DND-41 (cell line): Measurements from ENCODE around the gene ATP2B3.

Experiments used
- ATAC-seq: fragments of 200-7000 bp; cut with Tn5 transposase; 3 replicates; pipeline ENCODE4 v1.9.1; 2021; ENCODE audit warnings: low read depth; ENCODE audit not compliant: insufficient read depth
- DNase-seq: peaks from one replicate; pipeline ENCODE4 v3.0.0-alpha.2; 2020
- H2AFZ ChIP-seq: 2 replicates; pipeline ENCODE4 v1.6.0; 2012; ENCODE audit warnings: low read depth, low read length
- H3K27ac ChIP-seq: 2 replicates; pipeline ENCODE4 v1.5.1; 2012; ENCODE audit warnings: low read length, inconsistent platforms
- H3K27me3 ChIP-seq: fragments of 200-600 bp; sonication (generic); 2 replicates; pipeline ENCODE4 v1.6.0; 2012; ENCODE audit warnings: low read length, mild to moderate bottlenecking, inconsistent platforms; ENCODE audit not compliant: insufficient read depth, poor library complexity
- H3K36me3 ChIP-seq: 2 replicates; pipeline ENCODE4 v1.5.1; 2012; ENCODE audit warnings: low read length, inconsistent platforms; ENCODE audit not compliant: insufficient read depth
- H3K4me1 ChIP-seq: 2 replicates; pipeline ENCODE4 v1.5.1; 2012; ENCODE audit warnings: mild to moderate bottlenecking, low read length; ENCODE audit not compliant: insufficient read depth
- H3K4me2 ChIP-seq: 2 replicates; pipeline ENCODE4 v1.6.0; 2012; ENCODE audit warnings: mild to moderate bottlenecking, moderate library complexity, low read length, inconsistent platforms; ENCODE audit not compliant: insufficient read depth
- H3K4me3 ChIP-seq, 2 experiments: fragments of 200-600 bp in 1 of 2; shearing (Covaris generic) in 1 of 2; 2 replicates each; pipeline ENCODE4 v1.5.1; 2012 to 2016; ENCODE audit warnings: inconsistent platforms in 2 of 2, low read length in 2 of 2, mild to moderate bottlenecking in 2 of 2, low read depth in 1 of 2, moderate library complexity in 1 of 2
- H3K79me2 ChIP-seq: 2 replicates; pipeline ENCODE4 v1.6.0; 2012; ENCODE audit warnings: low read length, inconsistent platforms; ENCODE audit not compliant: insufficient read depth
- H3K9ac ChIP-seq: 2 replicates; pipeline ENCODE4 v1.6.0; 2012; ENCODE audit warnings: low read depth, mild to moderate bottlenecking, inconsistent platforms, low read length, moderate library complexity
- H3K9me3 ChIP-seq: 2 replicates; pipeline ENCODE4 v1.5.1; 2012; ENCODE audit warnings: low read length, moderate library complexity, mild to moderate bottlenecking, inconsistent platforms; ENCODE audit not compliant: insufficient read depth, severe bottlenecking
- H4K20me1 ChIP-seq: 2 replicates; pipeline ENCODE4 v1.6.0; 2012; ENCODE audit warnings: low read length; ENCODE audit not compliant: insufficient read depth
- CTCF ChIP-seq: IDR thresholded peaks from 2 replicates; pipeline ENCODE4 v1.5.1; 2012; ENCODE audit warnings: borderline replicate concordance, low read length, moderate library complexity, mild to moderate bottlenecking; ENCODE audit not compliant: poor library complexity, severe bottlenecking; ENCODE audit errors: extremely low read depth
- EZH2 ChIP-seq: IDR thresholded peaks from 3 replicates; pipeline ENCODE4 v1.6.1; 2012; ENCODE audit warnings: borderline replicate concordance, low read depth, mild to moderate bottlenecking, moderate library complexity, low read length, inconsistent platforms; ENCODE audit not compliant: severe bottlenecking

Gene ATP2B3

GRCh38 chrX:153511784-153512500 lies 5.5 kb upstream of the ATP2B3 start:
- H3K79me2 ChIP-seq = no peaks in the 10 kb centered on the region
- H3K36me3 ChIP-seq = no peaks in the 10 kb centered on the region
- no peak overlapping the region for H2AFZ ChIP-seq
- no peak overlapping the region for H3K4me3 ChIP-seq
- no peak overlapping the region for H3K27ac ChIP-seq
- H3K9me3 ChIP-seq = no peaks in the 10 kb centered on the region
- no peak overlapping the region for H3K9ac ChIP-seq
- DNase-seq (no peak), ATAC-seq (no peak)
- no peak for TF ChIP-seq EZH2
- no peak for TF ChIP-seq CTCF
- H3K4me2 ChIP-seq = no peak overlapping the region
- H3K4me1 ChIP-seq = 0 out of 2 replicates have a peak, but pooled peaks cover 4% of the 10 kb centered on the region
- no peaks in the 10 kb centered on the region for H4K20me1 ChIP-seq
- no peaks in the 10 kb centered on the region for H3K27me3 ChIP-seq

- no peak for DNase-seq
- no peaks in the 10 kb centered on the region for H4K20me1 ChIP-seq
- H3K79me2 ChIP-seq = no peaks in the 10 kb centered on the region
- H3K9ac ChIP-seq = no peak overlapping the region
- H3K4me3 ChIP-seq = no peak overlapping the region
- TF ChIP-seq CTCF (no peak), EZH2 (no peak)
- no peak overlapping the region for H3K27ac ChIP-seq
- no peak for ATAC-seq
- H3K9me3 ChIP-seq = no peaks in the 10 kb centered on the region
- no peak overlapping the region for H2AFZ ChIP-seq
- H3K36me3 ChIP-seq = no peaks in the 10 kb centered on the region
- no peaks in the 10 kb centered on the region for H3K4me1 ChIP-seq
- H3K27me3 ChIP-seq = no peaks in the 10 kb centered on the region
- no peak overlapping the region for H3K4me2 ChIP-seq
Observed at GRCh38 chrX:153512501-153512893, 4.9 kb upstream of the ATP2B3 start.

GRCh38 chrX:153513265-153513664 lies 4.2 kb upstream of the ATP2B3 start:
- H3K27me3 ChIP-seq = no peaks in the 10 kb centered on the region
- H3K4me2 ChIP-seq = no peak overlapping the region
- ATAC-seq (no peak), DNase-seq (no peak)
- no peaks in the 10 kb centered on the region for H4K20me1 ChIP-seq
- H3K9ac ChIP-seq = no peak overlapping the region
- H2AFZ ChIP-seq = no peak overlapping the region
- no peaks in the 10 kb centered on the region for H3K36me3 ChIP-seq
- no peaks in the 10 kb centered on the region for H3K4me1 ChIP-seq
- no peak overlapping the region for H3K27ac ChIP-seq
- TF ChIP-seq CTCF = no peak
- no peak for TF ChIP-seq EZH2
- no peaks in the 10 kb centered on the region for H3K9me3 ChIP-seq
- no peaks in the 10 kb centered on the region for H3K79me2 ChIP-seq
- no peak overlapping the region for H3K4me3 ChIP-seq
